DMS153 treated with DMSO at 0.1 percent for 48 hours (cell line): ENCODE measurements around the gene ARHGAP22.

ENCODE experiments used
- DNase-seq: peaks from one replicate; lab custom pipeline; 2025; ENCODE audit not compliant: unreplicated experiment; lab: John Stamatoyannopoulos, UW

ARHGAP22 gene

DNA sequence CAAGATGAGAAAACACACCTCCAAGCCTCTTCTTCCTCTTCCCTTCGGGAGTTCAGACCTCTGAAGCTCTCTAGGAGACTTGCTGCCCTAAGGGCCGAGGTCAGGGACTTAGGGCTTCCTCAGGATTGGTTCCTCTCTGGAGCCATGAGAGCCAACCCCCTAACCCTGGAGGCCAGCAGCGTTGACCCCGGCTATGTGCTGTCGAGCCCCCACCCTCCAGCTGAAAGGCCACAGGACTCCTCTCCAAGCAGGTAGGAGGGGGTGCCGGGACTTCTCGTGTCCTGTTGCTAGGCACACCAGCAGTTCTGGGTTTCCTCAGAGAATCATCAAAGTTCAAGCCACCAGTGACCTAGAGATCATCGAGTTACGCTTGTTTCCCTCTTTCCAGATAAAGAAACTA, 87.4 kb downstream of the ARHGAP22 start:
- DNase-seq: no peak

DNA sequence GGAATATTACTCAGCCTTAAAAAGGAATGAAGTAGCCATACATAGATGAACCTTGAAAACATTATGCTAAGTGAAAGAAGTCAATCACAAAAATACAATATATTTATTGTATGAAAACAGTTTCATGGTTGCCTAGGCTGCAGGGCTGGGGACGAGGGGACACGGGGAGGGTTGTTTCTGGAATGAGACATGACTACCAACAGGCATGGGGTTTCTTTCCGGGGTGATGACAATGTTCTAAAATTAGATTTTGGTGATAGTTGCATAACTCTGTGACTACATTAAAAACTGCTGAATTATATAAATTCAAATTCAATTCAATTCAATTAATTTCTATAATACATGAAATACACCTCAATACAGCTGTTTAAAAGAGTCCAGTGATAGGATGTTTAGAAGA, 88.0 kb downstream of the ARHGAP22 start:
- no peak for DNase-seq

DNA sequence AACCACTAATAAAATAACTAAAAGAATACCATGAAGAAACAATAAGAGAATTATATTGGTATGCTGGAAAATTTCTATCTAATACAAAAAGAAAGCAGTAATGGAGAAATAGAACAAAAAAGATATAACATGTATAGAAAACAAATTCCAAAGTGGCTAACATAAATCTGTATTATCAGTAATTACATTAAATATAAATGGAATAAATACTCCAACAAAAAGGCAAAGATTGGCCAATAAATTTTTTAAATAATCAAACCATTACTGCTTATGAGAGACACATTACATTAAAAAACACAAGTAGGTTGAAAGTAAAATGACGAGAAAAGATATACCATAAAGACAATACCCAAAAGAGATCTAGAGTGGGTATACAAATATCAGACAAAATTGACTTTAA, 90.0 kb downstream of the ARHGAP22 start:
- DNase-seq: no peak

DNA sequence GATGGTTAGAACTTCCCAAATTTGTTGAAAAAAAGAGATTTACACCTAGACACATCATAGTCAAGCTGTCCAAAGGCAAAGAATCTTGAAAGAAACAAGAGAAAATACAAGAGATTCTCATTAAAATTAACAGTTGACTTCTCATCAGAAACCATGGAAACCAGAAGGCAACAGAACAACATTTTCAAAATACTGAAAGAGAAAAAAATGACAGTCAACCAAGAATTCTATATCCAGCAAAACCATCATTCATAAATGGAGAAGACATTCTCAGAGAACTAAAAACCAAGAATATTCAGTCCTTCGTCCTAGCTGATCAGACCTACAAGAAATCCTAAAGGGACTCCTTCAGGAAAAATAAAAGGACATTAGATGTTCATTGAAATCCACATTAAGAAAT, 90.6 kb downstream of the ARHGAP22 start:
- no peak for DNase-seq

DNA sequence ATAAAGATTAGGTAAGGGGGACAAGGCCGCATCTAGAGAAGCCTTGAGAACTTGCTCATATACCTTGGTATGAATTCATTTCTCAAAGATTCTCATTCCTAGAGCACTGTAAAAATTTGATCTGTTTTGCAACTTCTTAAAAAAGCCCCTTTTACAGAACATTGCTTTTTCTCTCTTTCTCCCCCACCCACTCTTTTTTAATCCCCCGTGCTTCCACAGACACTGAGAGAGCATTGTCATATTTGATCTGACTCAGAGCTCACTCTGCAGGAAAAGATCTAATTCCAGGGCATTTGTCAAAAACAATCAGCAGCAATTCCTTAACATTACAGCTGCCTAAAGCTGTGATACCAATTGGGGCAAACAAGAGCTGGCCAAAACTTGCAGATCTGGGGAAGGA, 92.0 kb downstream of the ARHGAP22 start:
- no peak for DNase-seq

DNA sequence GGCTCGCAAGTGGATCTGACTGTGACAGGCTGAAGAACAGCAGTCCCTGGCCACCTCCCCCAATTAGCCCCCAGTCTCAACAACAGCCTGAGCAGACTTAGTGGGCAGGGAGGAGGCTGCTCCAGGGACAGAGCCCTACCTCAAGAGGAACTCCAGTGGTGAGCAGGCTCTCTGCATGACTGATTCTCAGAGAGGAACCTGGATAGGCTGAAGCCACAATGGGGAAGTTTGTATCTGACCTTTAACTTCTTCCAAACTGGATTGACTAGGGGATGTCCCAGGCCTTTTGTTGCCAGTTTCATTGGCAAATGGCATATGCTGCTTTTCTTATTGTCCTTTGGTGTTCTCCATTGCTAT, 93.0 kb downstream of the ARHGAP22 start:
- no peak for DNase-seq

DNA sequence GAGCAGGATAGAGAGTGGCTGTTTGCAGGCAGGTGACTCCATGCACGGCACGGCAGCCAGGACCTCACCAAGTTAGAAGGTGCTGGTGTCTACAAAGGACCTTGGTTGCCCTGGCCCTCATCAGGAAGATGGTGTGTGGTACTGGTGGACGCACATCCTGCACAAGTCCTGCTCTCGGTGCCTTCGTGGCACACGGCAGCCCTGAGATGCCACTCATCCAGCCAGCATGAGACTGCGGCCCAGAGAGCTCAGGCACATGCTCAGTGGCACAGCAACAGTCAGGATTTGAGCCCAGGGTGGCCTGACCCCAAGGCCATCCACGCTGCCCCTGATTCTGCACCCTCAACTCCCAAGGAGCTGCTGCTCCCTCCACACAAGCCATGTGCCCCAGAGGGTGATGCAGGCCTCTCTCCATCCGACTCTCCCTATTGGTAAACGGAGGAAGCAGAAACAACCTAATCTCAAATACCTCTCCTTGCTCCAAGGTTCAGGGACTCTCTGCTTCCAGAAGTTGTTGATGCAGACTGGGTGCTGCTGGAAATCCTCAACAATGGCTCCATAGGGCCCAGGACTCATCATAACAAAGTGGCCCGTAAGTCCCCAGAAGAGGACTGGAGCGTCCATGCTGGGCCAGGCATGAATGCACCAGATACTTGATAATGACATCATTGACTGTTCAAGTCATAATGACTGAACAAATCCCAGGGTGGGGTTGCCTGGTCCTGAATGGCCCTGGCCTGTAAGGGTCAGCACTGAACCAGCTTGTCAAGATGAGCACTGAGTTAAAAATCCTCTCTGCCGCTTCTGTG, 93.6 kb downstream of the ARHGAP22 start:
- no peak for DNase-seq

DNA sequence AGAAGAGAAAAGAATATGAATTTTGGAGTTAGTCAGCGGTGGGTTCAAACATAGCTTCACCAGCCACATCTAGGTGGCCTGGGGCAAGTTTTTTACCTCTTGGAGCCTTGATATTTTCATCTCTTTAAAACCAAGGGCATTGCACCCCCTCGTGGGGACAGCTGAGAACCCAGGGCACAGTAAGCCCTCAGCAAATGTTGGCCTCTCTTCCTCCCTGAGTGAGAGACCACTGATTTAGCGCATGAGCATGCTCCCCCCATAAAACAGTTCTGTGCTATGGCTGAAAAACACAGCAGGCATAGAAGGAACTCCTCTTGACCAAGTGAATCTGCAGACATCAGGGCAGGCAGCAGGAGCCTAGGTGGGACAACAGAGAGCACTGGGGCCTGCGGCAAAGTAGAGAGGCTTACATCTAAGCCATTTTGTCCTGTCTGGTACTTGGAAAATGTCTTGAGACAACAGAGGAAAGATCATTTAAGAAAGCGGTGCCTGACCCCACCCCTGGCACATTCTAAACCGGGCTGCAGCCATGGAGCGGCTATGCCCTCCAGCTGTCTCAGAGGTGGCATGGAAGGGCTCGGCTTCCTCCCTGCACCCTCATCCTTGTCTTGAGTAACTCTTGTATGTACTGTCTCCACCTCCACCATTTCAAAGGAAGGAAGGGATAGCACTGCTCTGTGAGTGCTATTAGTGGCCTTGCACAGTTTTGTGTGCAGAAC, 94.7 kb downstream of the ARHGAP22 start:
- DNase-seq: no peak

DNA sequence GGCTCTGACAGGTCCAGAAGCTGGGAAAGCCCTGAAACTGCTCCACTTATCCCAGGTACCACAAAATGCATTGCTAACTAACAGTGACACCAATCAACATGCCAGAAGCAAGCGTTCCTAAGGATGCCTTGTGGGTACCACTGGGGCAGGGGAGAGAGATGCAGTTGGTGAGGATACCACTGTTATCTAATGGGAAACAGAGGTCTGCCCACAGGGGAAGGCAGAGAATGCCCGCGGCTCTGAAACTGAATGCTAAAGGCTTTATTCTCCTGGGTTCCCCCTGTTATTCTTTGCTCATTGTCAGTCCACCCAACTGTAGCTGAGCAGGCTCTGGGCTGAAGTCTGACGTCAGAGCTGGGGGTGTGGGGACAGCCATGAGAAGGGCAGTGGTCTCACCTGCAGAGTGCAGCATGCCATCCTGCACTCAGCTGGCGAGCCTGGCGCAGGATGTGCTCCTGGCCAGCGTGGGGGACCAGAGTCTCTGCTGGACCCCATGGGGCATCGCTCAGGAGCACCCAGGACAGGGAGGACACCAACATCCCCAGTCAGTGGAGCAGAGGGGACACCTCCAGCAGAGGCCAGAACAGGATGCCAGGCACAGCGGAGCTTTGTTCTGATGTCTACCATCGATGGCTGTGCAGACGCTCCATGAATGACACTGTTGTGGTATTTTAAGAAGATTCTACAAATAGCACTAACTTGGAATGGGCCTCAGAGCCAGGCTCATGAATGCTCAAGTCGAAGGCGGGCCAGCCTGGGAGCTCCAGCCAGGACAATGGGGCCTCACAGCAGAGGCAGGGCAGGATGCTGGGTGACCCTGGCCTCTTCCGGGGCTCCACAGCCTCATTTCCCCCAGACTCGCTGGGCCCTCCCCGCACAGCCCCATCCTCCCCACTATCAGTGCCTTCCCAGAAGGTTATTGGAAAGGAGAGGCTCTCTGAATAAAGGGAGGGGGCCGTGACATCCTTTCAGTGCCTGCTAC, 95.8 kb downstream of the ARHGAP22 start:
- DNase-seq: no peak

DNA sequence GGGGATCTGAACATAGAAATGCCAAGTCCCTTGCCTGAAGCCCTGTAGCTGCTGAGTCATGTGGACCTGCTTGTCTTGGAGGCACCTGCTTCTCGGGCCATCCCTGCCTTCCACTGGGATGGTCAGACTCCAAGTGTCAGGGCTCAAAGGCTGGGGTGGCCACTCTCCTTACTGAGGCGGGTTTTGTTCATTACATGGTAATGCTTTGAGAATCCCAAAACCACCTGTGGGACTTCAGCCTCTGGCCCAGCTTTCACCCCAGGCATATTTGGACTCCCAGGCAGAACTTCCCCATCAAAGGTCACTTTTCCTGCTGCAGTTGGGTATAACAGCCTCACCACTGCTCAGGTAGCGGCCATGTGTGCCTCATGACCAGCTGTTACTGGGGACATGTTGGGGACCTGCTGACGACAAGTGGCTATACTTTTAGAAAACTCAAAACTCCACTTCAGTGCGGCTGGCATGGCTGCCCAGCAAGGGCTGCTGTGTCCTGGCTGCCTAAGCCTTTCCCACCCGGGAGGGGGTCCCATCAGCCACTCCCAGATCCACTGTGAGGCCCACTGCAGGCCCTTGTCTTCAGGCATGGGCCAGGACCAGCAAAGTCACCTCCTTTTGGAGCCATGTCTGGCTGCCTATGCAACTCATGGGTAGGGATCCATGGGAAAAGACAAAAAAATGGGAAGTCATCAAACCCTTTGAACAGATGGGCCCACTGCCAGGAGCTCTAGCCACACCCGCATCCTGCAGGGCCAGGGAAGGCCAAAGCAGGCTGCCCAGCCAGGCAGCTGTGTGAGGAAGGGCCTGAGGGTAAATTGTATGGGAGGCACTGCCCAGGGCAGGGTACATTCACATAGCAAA, 96.7 kb downstream of the ARHGAP22 start:
- no peak for DNase-seq

DNA sequence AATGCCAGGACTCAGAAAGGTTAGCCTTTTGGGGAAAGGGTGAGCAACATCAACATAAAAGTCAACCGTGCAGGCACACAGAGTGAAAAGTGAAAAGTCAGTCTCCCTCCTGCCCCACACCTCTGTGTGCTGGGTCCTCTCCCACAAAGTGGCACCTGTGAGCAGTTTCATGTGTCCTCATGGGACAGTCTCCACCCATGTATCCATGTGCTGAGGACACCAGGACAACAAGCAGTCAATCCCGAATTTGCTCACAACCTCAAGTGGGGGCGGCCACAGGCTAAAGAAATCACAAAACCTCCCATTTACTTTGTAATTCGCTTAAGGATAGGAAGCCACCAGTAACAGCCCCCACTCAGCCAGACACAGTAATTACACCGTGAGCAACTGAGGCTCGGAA, 97.4 kb downstream of the ARHGAP22 start:
- no peak for DNase-seq

DNA sequence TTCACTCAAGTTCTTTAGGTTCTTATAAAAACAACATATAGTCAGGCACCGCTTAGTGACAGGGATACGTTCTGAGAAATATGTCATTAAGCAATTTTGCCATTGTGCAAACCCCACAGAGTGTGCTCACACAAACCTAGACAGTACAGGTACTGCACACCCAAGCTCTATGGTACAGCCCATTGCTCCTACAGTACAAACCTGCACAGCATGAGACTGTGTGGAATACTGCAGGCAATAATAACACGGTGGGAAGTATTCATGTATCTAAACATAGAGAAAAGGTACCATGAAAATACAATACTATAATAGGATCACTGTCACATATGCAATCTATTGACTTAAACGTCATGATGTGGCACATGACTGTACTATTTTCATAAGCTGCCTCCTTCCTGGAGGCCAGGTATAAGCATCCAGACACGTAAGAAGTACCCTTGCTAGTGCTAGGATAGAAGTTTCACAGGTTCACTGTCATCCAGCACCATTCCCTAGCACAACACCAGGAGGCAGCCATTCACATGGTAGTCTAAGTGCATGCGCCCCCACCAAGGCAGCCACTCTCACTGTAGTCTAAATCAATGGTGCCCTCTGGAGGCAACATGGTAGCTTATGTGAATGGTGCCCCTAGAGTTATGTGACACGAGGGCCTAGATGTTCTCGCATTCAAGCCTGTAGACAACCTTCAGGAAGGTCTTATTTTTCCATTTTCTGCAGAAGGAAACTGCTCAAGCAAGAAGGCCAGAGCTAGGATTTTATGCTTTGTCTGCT, 98.5 kb downstream of the ARHGAP22 start:
- no peak for DNase-seq

DNA sequence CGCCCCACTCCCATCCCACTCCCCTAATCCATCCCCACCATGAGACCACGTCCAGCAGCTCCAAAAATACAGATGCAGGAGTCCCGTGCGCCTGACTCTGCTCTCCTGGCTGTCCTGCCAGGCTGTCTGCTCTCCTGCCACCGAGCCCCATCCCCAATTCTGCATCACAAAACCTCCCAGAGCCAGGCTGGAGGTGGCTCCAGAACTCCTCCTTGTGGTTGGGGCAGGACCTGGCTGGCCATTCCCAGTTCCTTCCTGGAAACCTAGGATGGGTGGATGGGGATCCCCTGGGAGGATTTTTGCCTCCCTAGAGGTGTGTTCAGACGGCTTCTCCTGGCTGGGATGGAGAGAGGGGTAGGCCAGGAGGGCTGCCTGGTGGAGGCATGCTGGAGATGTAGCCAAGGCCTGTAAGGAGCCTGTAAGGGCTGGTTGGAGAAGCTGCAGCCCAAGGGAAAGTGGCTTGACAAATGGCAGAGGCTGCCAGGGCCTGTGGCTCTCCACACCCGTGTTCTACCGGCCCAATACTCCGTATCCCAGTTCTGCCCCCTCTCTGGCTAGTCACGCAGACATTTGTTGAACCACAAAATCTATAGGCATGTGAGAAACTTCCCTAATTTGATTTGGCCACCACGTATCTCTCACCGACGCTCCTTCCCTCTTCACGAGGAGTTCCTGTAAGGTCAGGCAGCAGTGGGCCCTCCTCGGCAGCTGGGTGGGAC, 99.3 kb downstream of the ARHGAP22 start:
- DNase-seq: no peak

DNA sequence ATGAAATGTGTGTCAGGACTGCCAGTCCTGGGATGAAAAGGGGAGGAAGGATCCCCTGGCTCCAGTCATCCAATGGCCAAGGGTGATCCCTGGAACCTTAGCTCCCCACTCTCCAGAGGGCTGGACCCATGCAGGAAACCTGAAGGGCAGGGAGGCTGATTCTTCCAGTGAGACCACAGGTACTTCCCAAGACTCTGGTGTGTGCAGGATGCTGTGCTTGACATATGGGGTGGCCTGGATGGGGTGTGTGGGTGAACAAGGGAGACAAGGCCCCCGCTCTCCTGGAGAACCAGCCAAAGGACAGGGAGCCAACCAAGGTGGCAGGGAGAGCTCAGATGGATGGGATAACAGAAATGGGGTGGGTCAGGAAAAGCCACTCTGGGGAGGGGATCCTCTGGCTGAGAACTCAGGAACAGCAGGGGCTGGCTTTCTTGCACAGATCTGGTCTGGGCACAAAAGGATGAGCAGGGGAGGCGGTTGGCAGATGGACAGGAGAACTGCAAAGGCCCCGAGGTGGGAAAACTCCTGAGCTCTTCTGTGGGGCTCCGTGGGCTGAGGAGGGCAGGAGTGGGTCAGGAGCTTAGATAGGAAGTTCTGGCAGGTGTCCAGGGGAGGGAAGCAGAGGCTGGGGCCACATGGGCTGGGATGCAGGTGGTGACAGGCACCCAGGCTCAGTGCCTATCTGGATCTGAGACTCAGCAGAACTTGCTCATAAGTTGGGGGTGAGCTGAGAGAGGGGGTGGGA, 100.6 kb downstream of the ARHGAP22 start:
- no peak for DNase-seq

DNA sequence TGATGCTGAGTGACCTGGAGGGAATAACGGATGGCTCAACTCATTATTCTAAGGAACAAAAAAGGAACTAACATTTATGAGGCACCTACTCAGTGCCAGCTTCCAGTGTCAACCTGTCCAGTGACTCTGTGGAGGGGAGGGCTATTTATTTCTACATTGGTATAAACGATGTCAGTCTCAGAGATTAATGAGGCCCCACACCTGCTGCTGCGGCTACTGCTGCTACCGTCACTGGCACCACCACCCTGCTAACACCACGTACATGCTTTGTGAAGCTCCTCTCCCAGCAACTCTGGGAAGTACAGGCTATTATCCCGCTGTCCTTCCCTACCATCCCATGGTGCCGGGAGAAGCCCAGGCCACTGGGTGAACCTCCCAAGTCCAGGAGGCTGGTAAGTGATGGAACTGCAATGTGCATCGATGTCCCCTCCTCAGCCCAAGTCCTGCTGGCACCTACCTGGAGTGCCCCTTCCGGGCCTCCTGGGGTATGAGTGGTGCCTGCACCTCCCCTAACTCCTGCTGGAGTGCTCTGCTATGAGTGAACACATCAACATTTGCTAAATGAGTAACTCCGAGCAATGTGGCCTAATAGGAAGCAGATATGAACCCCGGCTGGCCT, 101.5 kb downstream of the ARHGAP22 start:
- DNase-seq: no peak

DNA sequence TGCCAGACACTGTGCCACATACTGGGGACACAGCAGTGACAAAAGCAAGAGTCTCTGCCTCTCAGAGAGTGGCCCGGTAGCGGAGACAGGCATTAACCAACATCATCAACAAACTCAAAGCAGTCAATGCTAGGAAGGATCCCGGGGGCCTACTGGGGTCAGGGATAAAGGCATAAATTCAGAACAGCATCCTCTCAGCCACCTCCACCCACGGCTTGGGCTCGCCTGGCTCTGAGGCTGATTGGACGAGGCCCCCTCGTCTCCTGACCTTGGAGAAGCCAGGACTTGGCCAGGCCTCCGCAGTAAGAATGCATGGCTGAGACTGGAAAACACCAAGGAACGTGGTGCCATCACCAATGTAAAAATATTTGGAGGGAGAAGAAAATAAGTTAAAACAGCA, 102.1 kb downstream of the ARHGAP22 start:
- no peak for DNase-seq

DNA sequence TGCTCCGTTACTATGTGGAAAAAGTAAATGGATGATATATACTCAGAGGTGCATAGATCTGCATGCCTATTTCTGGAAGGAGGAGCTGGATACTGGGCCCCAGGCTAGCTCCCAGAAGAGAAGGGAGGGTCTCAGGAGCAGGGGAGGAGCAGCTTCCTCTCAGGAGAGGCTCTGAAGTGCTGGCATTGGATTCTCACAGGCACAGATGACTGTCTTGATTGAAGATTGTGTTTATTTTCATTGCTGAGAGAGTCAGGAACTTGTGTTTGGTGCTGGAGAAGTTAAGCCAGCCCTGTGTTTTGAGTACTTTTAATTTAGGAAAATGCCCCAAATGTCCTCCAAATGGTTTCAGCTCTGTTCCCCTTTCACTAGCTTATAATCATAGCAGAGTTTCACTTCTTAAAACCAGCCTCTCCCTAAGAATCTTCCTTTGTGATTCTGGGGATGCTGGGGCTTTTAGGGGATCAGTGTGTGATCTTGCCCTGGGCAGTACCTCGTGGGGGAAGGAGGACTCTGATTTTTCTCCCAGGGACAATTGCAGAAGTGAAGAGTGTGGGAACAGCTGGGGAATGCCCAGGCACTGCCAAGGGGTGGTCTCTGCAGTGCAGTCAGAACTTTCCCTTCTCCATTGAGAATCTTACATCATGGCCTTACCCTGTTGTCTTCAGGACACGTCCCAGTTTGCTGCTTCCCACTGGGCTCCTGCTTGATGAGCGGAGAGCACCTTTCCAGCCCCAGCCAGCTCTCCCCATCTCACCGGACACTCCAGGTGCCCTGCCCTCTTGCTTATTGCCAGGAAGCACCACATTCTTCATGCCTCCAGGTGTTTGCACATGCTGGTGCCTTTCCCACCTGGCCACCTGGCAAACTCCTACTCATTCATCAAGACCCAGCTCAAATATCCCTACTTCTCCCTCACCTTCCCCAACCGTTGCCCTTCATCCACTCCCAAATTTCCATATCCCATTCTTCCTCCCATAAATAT, 102.8 kb downstream of the ARHGAP22 start:
- DNase-seq: no peak
